Kidney (tissue), 14 donors: Measurements from ENCODE around the gene LMO1. TPM values are rescaled to one million over a fixed set of nuclear protein-coding genes. Genes with fewer than 3 reads are reported as not detected.
A peak's percentile ranks its signal among the peaks of the same experiment; 100 is the strongest.

ENCODE experiments used
- DNase-seq, 5 donors: peaks; one replicate each; pipeline ENCODE4 v3.0.0-alpha.2; 2013 to 2020
- FAIRE-seq: peaks from 2 replicates; lab custom pipeline; 2012; peaks lifted over from hg19 to GRCh38; lab: Jason Lieb, UNC
- H3K27ac ChIP-seq, 2 donors: one replicate each; pipeline ENCODE4 v1.7.0; 2013; ENCODE audit warnings: low read depth in 2 of 2, low read length in 2 of 2, inconsistent platforms in 1 of 2
- H3K27me3 ChIP-seq: one replicate; pipeline ENCODE4 v1.7.1; 2013; ENCODE audit warnings: low read length, inconsistent platforms; ENCODE audit not compliant: control insufficient read depth, insufficient read depth
- H3K36me3 ChIP-seq, 3 donors: one replicate each; pipeline versions ENCODE4 v1.7.0 to v1.7.1; 2013; ENCODE audit warnings: low read length in 3 of 3, control low read depth in 1 of 3, inconsistent platforms in 1 of 3; ENCODE audit not compliant: insufficient read depth in 3 of 3, control insufficient read depth in 2 of 3
- H3K4me1 ChIP-seq, 3 donors: one replicate each; pipeline versions ENCODE4 v1.7.0 to v1.7.1; 2013; ENCODE audit warnings: low read length in 3 of 3, inconsistent platforms in 1 of 3, low read depth in 1 of 3; ENCODE audit not compliant: control insufficient read depth in 2 of 3, insufficient read depth in 2 of 3
- H3K4me3 ChIP-seq, 3 donors: one replicate each; pipeline versions ENCODE4 v1.7.0 to v1.8.1; 2013; ENCODE audit warnings: low read length in 3 of 3, control low read depth in 1 of 3, inconsistent platforms in 1 of 3
- H3K9ac ChIP-seq, 3 donors: one replicate each; pipeline versions ENCODE4 v1.7.0 to v1.7.1; 2013; ENCODE audit warnings: low read length in 3 of 3, control low read depth in 1 of 3, inconsistent platforms in 1 of 3
- H3K9me3 ChIP-seq, 3 donors: one replicate each; pipeline versions ENCODE4 v1.7.0 to v1.7.1; 2013; ENCODE audit warnings: low read length in 3 of 3, control low read depth in 1 of 3, inconsistent platforms in 1 of 3; ENCODE audit not compliant: control insufficient read depth in 2 of 3, insufficient read depth in 1 of 3
- CTCF ChIP-seq: IDR thresholded peaks from 3 replicates; pipeline ENCODE4 v1.5.1; 2012; ENCODE audit warnings: mild to moderate bottlenecking, moderate library complexity, borderline replicate concordance; ENCODE audit not compliant: insufficient read depth; ENCODE audit errors: extremely low read depth
- intact Hi-C: fragments of 100-400 bp; cut with DNase I; formaldehyde crosslinking; loops from one replicate; pipeline ENCODE4 v1.11.1; 2022
- polyA plus RNA-seq: library from polyadenylated mRNA; stranded (reverse); fragments of 350-450 nt; fragmentation: Illumina TruSeq; extraction: RNeasy Lipid Tissue Mini Kit (QIAGEN cat#74804); gene quantifications from one replicate; pipeline ENCODE4 v1.2.3, GENCODE V29; 2014; ENCODE audit warnings: low read depth, low replicate concordance; ENCODE audit not compliant: insufficient read depth
- total RNA-seq: library from RNA; stranded (reverse); fragmentation: NEBNext Ultra II Directional; extraction: Animal tissue kit (Norgen Biotek cat#: 25700); gene quantifications from one replicate; pipeline ENCODE4 v1.2.1, GENCODE V29; 2021
- donor health status: control.
- donor health status: control.
- donor health status: control.
- donor health status: control.
- donor health status: control.
- donor health status: DM: yes; HTN: yes; CAD: no.
- donor health status: Normal renal cell carcinoma (clear cell type).

Gene LMO1
- total and polyA plus RNA-seq, 2 donors from 2014 or later: 0.95 TPM; not detected in 1

- no peak for TF ChIP-seq CTCF
- Histone ChIP-seq H3K4me3 (no peak overlapping the region), H3K36me3 (no peaks in the 10 kb centered on the region), H3K9me3 (no peaks in the 10 kb centered on the region), H3K9ac (no peak overlapping the region), H3K27ac (no peak overlapping the region), H3K27me3 (no peaks in the 10 kb centered on the region), H3K4me1 (no peaks in the 10 kb centered on the region)
- intact Hi-C loops: no loop called here
- DNase-seq: peak in 1 of 5 donors; percentile 55
- no peak for FAIRE-seq
These were observed 32.5 kb downstream of the LMO1 start for GRCh38 chr11:8230921-8231847.

- no peak for FAIRE-seq
- no peaks in the 10 kb centered on the region for H3K4me1 ChIP-seq
- no peak for TF ChIP-seq CTCF
- intact Hi-C loops: no loop called here
- H3K27me3 ChIP-seq: no peaks in the 10 kb centered on the region
- no peaks in the 10 kb centered on the region for H3K9me3 ChIP-seq
- no peak overlapping the region for H3K9ac ChIP-seq
- H3K4me3 ChIP-seq: no peak overlapping the region
- no peak for DNase-seq
- no peak overlapping the region for H3K27ac ChIP-seq
- H3K36me3 ChIP-seq: no peaks in the 10 kb centered on the region
These were observed 33.4 kb downstream of the LMO1 start for GRCh38 chr11:8230178-8230859.

- FAIRE-seq: no peak
These were observed 34.1 kb downstream of the LMO1 start for GRCh38 chr11:8229299-8230177.

More at GRCh38 chr11:8229299-8230177, 34.1 kb downstream of the LMO1 start:
- H3K27me3 ChIP-seq: no peaks in the 10 kb centered on the region
- no peak for DNase-seq
- no peaks in the 10 kb centered on the region for H3K36me3 ChIP-seq
- TF ChIP-seq CTCF: no peak
- intact Hi-C loops: no loop called here
- no peak overlapping the region for H3K9ac ChIP-seq
- no peaks in the 10 kb centered on the region for H3K4me1 ChIP-seq
- H3K9me3 ChIP-seq: no peaks in the 10 kb centered on the region
- H3K4me3 ChIP-seq: no peak overlapping the region
- H3K27ac ChIP-seq: no peak overlapping the region
